GM12872 (cell line): ENCODE measurements around the gene FILIP1L.

ENCODE experiments used
- TF ChIP-seq, protein P1 (sequence below): IDR thresholded peaks from 3 replicates; pipeline ENCODE4 v1.5.1; 2011; ENCODE audit warnings: low read depth, mild to moderate bottlenecking, low read length, moderate library complexity; ENCODE audit not compliant: insufficient read depth

The FILIP1L gene

DNA sequence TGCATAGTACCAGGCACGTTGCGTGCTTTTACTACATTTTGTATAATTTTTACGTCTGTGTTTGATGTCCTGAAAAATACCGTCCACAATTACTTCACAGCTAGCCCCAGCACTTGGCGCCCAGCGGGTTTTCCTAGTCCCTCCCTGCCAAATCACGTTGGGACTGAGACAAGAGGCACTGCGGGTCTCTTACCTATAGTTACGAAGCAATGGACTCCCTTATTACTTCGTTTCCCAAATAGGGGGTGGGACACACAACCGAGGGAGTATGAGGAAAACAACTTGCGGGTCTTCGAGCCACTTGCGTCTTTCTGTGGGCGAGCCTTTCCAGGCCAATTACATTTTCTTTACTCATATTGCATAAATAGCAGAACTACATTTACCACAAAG, 297.3 kb downstream of the FILIP1L start:
- TF ChIP-seq, protein P1, sequence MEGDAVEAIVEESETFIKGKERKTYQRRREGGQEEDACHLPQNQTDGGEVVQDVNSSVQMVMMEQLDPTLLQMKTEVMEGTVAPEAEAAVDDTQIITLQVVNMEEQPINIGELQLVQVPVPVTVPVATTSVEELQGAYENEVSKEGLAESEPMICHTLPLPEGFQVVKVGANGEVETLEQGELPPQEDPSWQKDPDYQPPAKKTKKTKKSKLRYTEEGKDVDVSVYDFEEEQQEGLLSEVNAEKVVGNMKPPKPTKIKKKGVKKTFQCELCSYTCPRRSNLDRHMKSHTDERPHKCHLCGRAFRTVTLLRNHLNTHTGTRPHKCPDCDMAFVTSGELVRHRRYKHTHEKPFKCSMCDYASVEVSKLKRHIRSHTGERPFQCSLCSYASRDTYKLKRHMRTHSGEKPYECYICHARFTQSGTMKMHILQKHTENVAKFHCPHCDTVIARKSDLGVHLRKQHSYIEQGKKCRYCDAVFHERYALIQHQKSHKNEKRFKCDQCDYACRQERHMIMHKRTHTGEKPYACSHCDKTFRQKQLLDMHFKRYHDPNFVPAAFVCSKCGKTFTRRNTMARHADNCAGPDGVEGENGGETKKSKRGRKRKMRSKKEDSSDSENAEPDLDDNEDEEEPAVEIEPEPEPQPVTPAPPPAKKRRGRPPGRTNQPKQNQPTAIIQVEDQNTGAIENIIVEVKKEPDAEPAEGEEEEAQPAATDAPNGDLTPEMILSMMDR, result no peak

DNA sequence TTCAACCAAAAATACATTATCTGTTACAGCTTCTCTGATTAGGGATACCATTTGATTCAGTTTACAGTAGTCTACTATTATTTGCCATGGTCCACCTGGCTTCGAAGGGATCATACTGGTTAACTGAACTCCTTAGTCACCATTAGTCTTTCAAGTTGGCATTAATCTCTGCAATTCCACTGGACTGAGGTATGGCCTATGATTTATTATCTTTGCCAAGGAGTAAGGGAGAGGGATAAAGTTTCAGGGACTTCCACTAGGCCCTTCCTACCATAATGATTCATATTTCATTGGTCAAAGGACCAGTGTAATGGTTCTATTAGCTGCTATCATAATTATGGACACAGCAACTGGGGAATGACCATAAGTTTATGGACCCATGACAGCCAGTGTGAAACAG, 303.9 kb downstream of the FILIP1L start:
- TF ChIP-seq, protein P1, result no peak

DNA sequence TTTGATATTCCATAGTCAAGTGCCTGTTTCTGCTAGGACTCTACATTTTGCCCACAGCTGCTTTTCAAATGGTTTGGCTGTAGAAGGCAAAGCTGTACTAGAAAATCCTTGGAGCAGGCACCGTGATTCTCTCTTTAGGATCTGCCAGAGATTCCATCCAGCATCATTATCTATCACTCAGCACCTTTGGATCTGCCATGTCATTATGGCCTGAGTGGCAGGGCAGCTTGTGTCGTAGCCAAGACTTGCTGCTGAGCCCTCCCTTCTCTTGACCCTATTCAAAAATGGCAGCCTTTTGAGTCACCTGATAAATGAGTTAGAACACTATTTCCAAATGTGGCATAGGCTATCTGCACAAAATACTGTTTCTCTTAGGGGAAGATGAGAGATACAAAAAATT, 304.7 kb downstream of the FILIP1L start:
- TF ChIP-seq, protein P1, result no peak

DNA sequence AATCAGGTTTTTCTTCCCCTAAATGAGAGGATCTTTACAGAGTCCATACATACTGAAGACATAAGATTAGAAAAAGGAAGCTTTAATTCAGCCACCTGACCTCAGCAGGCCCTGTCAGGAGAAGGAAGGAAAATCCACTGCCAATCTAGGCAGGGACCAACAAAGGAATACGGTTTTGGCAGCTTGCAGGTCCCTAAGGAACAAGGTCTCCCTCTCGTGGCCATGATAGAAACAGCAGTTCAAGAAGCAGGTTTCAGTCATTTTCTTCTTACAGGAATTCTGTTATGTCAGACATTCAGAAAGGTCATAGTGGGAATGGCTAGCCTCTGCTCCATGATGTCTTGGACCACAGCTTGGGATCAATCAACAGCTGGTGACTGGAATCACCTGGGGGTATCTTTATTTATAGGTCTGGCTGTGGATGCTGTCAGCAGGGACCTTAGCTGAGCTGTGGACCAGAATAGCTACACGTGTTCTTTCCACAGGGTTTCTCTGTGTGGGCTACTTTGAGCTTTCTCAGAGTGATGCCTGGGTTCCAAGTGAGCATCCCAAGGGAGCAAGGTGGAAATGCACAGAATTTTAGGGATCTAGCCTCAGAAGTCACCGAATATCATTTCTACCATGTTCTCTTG, 306.0 kb downstream of the FILIP1L start:
- TF ChIP-seq, protein P1, result peak; percentile 89

DNA sequence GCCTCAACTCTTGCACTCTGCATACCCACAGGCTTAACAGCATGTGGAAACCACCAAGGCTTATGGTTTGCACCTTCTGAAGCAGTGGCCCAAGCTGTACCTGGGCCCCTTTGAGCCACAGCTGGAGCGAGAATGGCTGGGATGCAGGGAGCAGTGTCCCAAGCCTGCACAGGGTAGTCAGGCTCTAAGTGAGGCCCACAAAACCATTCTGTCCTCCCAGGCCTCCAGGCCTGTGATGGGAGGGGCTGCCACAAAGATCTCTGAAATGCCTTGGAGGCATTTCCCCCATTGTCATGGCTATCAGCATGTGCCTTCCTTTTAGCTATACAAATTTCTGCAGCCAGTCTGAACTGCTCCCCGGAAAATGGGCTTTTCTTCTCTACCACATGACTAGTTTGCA, 309.1 kb downstream of the FILIP1L start:
- TF ChIP-seq, protein P1, result no peak

DNA sequence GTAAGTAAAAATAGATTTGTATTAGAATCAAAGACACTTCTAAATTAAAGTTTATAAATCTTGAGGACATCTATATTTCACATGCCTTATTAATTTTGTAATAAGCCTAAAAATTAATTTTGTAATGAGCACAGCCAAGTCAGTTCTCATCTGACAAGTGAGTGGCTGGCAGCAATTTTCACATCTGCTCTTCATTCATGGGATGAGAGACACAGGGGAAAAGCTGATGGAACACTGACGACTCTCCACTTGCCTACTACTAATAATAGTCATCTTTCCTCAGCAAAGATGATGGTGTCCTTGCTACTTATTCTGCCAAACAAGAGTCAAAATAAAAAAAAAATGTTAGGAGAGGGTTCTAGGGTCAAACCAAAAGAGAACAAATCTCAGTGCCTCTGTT, 311.0 kb downstream of the FILIP1L start:
- TF ChIP-seq, protein P1, result no peak

DNA sequence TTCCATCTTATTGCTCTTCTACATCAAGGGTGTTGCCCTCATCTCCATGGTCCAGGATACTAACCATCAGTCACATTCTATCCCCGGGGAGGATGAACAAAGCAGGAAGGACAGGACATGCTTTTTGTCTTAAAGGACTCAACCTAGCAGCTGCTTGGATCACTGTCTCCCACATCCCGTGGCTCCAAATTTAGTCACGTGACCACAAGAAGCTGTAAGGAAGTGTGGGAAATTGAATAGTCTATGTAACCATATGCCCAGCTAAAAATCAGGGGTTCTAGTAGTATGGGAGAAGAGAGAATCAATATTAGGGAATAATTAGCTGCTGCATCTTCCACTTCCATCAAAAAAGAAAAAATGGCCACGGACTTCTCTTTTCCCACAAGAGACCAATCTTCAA, 314.9 kb downstream of the FILIP1L start:
- TF ChIP-seq, protein P1, result no peak
